Mesenchymal stem cell (in vitro differentiated cells and primary cell): ENCODE data around the gene RALGPS1.
"Not testable (repeated sequence)": the region's sequence is repeated elsewhere in the genome, so short reads cannot be mapped to it uniquely, and the experiment has no call there.

Experiments used
- DNase-seq: peaks from one replicate; pipeline ENCODE4 v3.0.0-alpha.2; 2013
- H2AFZ ChIP-seq: one replicate; pipeline ENCODE4 v1.6.1; 2013; ENCODE audit warnings: low read depth, mild to moderate bottlenecking, control low read depth, inconsistent platforms, low read length, moderate library complexity
- H2AK5ac ChIP-seq: 2 replicates; pipeline ENCODE4 v1.6.1; 2013; ENCODE audit warnings: low read length, moderate library complexity, mild to moderate bottlenecking, inconsistent platforms; ENCODE audit not compliant: severe bottlenecking
- H2BK120ac ChIP-seq: one replicate; pipeline ENCODE4 v1.6.1; 2013; ENCODE audit warnings: low read depth, mild to moderate bottlenecking, inconsistent platforms, low read length, moderate library complexity
- H2BK12ac ChIP-seq, 2 experiments: one replicate each; pipeline ENCODE4 v1.6.1; 2013; ENCODE audit warnings: inconsistent platforms in 2 of 2, low read length in 2 of 2, mild to moderate bottlenecking in 2 of 2, moderate library complexity in 2 of 2, control low read depth in 1 of 2
- H2BK15ac ChIP-seq: one replicate; pipeline ENCODE4 v1.6.1; 2013; ENCODE audit warnings: mild to moderate bottlenecking, low read depth, inconsistent platforms; ENCODE audit not compliant: poor library complexity, severe bottlenecking
- H2BK5ac ChIP-seq: 2 replicates; pipeline ENCODE4 v1.6.1; 2013; ENCODE audit warnings: low read depth, mild to moderate bottlenecking, low read length, control low read depth, inconsistent platforms; ENCODE audit not compliant: poor library complexity, severe bottlenecking
- H3K14ac ChIP-seq, 2 experiments: one replicate each; pipeline ENCODE4 v1.6.1; 2013; ENCODE audit warnings: inconsistent platforms in 2 of 2, low read length in 2 of 2, control low read depth in 1 of 2, mild to moderate bottlenecking in 1 of 2, moderate library complexity in 1 of 2
- H3K18ac ChIP-seq, 2 experiments: one replicate each; pipeline ENCODE4 v1.6.1; 2013; ENCODE audit warnings: inconsistent platforms in 2 of 2, low read length in 2 of 2, control low read depth in 1 of 2, low read depth in 1 of 2, mild to moderate bottlenecking in 1 of 2
- H3K23ac ChIP-seq, 2 experiments: one replicate each; pipeline ENCODE4 v1.6.1; 2013; ENCODE audit warnings: inconsistent platforms in 2 of 2, low read length in 2 of 2, mild to moderate bottlenecking in 2 of 2, moderate library complexity in 2 of 2, control low read depth in 1 of 2
- H3K27ac ChIP-seq: 2 replicates; pipeline ENCODE4 v1.5.1; 2013; ENCODE audit warnings: mild to moderate bottlenecking, moderate library complexity, low read length, control low read depth, inconsistent platforms; ENCODE audit not compliant: poor library complexity, severe bottlenecking
- H3K27me3 ChIP-seq, 2 experiments: 2 replicates each; pipeline versions ENCODE4 v1.6.1 to v1.7.0; 2013; ENCODE audit warnings: low read length in 2 of 2, mild to moderate bottlenecking in 2 of 2, moderate library complexity in 2 of 2, control low read depth in 1 of 2, inconsistent platforms in 1 of 2; ENCODE audit not compliant: control insufficient read depth in 1 of 2, insufficient read depth in 1 of 2
- H3K36me3 ChIP-seq, 2 experiments: 2 replicates each; pipeline versions ENCODE4 v1.6.1 to v1.7.0; 2013; ENCODE audit warnings: low read length in 2 of 2, control low read depth in 1 of 2, inconsistent platforms in 1 of 2, low read depth in 1 of 2, mild to moderate bottlenecking in 1 of 2; ENCODE audit not compliant: insufficient read depth in 2 of 2, control insufficient read depth in 1 of 2
- H3K4ac ChIP-seq, 2 experiments: one replicate each; pipeline ENCODE4 v1.6.1; 2013; ENCODE audit warnings: inconsistent platforms in 2 of 2, low read length in 2 of 2, mild to moderate bottlenecking in 2 of 2, moderate library complexity in 2 of 2, control low read depth in 1 of 2, low read depth in 1 of 2
- H3K4me1 ChIP-seq: 2 replicates; pipeline ENCODE4 v1.6.1; 2013; ENCODE audit warnings: low read depth, low read length, control low read depth; ENCODE audit not compliant: control insufficient read depth, insufficient read depth
- H3K4me2 ChIP-seq: 2 replicates; pipeline ENCODE4 v1.6.1; 2013; ENCODE audit warnings: low read length, mild to moderate bottlenecking, inconsistent platforms; ENCODE audit not compliant: poor library complexity, severe bottlenecking
- H3K4me3 ChIP-seq, 2 experiments: 2 replicates each; pipeline versions ENCODE4 v1.5.1 to v1.7.0; 2013; ENCODE audit warnings: low read length in 2 of 2, mild to moderate bottlenecking in 2 of 2, control low read depth in 1 of 2, low read depth in 1 of 2; ENCODE audit not compliant: insufficient read depth in 1 of 2
- H3K79me1 ChIP-seq: replicated peaks from 2 replicates; pipeline ENCODE4 v1.6.1; 2013; ENCODE audit warnings: mild to moderate bottlenecking, control low read depth, low read length, inconsistent platforms; ENCODE audit not compliant: poor library complexity, severe bottlenecking
- H3K9ac ChIP-seq: 2 replicates; pipeline ENCODE4 v1.7.0; 2013; ENCODE audit warnings: mild to moderate bottlenecking, low read length, moderate library complexity
- H3K9me3 ChIP-seq: 2 replicates; pipeline ENCODE4 v1.7.0; 2013; ENCODE audit warnings: mild to moderate bottlenecking, low read length; ENCODE audit not compliant: control insufficient read depth
- H4K8ac ChIP-seq: one replicate; pipeline ENCODE4 v1.6.1; 2013; ENCODE audit warnings: inconsistent platforms, mild to moderate bottlenecking, low read length, moderate library complexity
- H4K91ac ChIP-seq: one replicate; pipeline ENCODE4 v1.6.1; 2013; ENCODE audit warnings: mild to moderate bottlenecking, low read length, inconsistent platforms
- WGBS: methylation state at CpG from one replicate; pipeline ENCODE4 v1.1.7; 2013; ENCODE audit warnings: mixed read lengths; 5-methylcytosine and 5-hydroxymethylcytosine counted together

RALGPS1 gene

GRCh38 chr9:127017979-127018378 is 103.4 kb downstream of the RALGPS1 start:
- H3K4me2 ChIP-seq, H3K4me3 ChIP-seq, H2AFZ ChIP-seq, H3K4ac ChIP-seq, H2BK120ac ChIP-seq, H3K79me1 ChIP-seq, H3K4me1 ChIP-seq, DNase-seq, H3K36me3 ChIP-seq, H3K23ac ChIP-seq, H2AK5ac ChIP-seq, H3K9me3 ChIP-seq, H3K18ac ChIP-seq, H4K91ac ChIP-seq, H2BK15ac ChIP-seq, H3K27ac ChIP-seq, H3K9ac ChIP-seq, H2BK12ac ChIP-seq, H4K8ac ChIP-seq, H2BK5ac ChIP-seq, H3K14ac ChIP-seq: not testable (repeated sequence)
- peaks cover 0 to 21% of the 10 kb centered on the region in 2 experiments for H3K27me3 ChIP-seq
- WGBS = 92% methylated on average over 7 of the region's 9 CpGs

- H2BK15ac ChIP-seq = no peak overlapping the region
- H3K23ac ChIP-seq = no peak overlapping the region
- no peak overlapping the region for H2BK12ac ChIP-seq
- H2AK5ac ChIP-seq = no peak overlapping the region
- no peak overlapping the region for H2BK120ac ChIP-seq
- no peak overlapping the region for H3K27ac ChIP-seq
- H3K4me2 ChIP-seq = no peak overlapping the region
- no peak overlapping the region for H2AFZ ChIP-seq
- H2BK5ac ChIP-seq = no peak overlapping the region
- no peak overlapping the region for H3K4me3 ChIP-seq
- peaks cover 0 to 11% of the 10 kb centered on the region in 2 experiments for H3K27me3 ChIP-seq
- H3K79me1 ChIP-seq = no peaks in the 10 kb centered on the region
- no peaks in the 10 kb centered on the region for H3K36me3 ChIP-seq
- H4K91ac ChIP-seq = no peak overlapping the region
- no peak overlapping the region for H4K8ac ChIP-seq
- H3K9me3 ChIP-seq = no peaks in the 10 kb centered on the region
- H3K18ac ChIP-seq = no peak overlapping the region
- no peaks in the 10 kb centered on the region for H3K4me1 ChIP-seq
- no peak overlapping the region for H3K4ac ChIP-seq
- H3K14ac ChIP-seq = no peak overlapping the region
- WGBS = 100% methylated on average over 1 of the region's 2 CpGs
- no peak overlapping the region for H3K9ac ChIP-seq
- no peak for DNase-seq
These were observed 104.4 kb downstream of the RALGPS1 start for GRCh38 chr9:127018935-127019334.

- Histone ChIP-seq H2BK12ac (no peak overlapping the region), H2AFZ (no peak overlapping the region), H3K4ac (no peak overlapping the region), H4K8ac (no peak overlapping the region), H3K4me1 (no peaks in the 10 kb centered on the region), H2BK15ac (no peak overlapping the region), H3K27ac (no peak overlapping the region), H3K4me3 (no peak overlapping the region), H3K9me3 (no peaks in the 10 kb centered on the region), H3K79me1 (no peaks in the 10 kb centered on the region), H3K9ac (no peak overlapping the region), H3K14ac (no peak overlapping the region), H3K27me3 (peaks cover 0 to 4% of the 10 kb centered on the region in 2 experiments), H3K23ac (no peak overlapping the region), H3K36me3 (no peaks in the 10 kb centered on the region), H2BK5ac (no peak overlapping the region), H3K4me2 (no peak overlapping the region), H2BK120ac (no peak overlapping the region), H2AK5ac (no peak overlapping the region), H4K91ac (no peak overlapping the region), H3K18ac (no peak overlapping the region)
- no peak for DNase-seq
- 93% methylated on average over 4 of the region's 4 CpGs for WGBS
These were observed 105.6 kb downstream of the RALGPS1 start for GRCh38 chr9:127020036-127020801.

GRCh38 chr9:127020802-127021078 is 106.2 kb downstream of the RALGPS1 start:
- no peak overlapping the region for H2AK5ac ChIP-seq
- no peak overlapping the region for H2BK5ac ChIP-seq
- no peak overlapping the region for H3K14ac ChIP-seq
- no peak overlapping the region for H3K4me3 ChIP-seq
- peaks cover 0 to 4% of the 10 kb centered on the region in 2 experiments for H3K27me3 ChIP-seq
- no peak overlapping the region for H3K4ac ChIP-seq
- DNase-seq = no peak
- H2BK15ac ChIP-seq = no peak overlapping the region
- no peak overlapping the region for H3K27ac ChIP-seq
- no peak overlapping the region for H4K91ac ChIP-seq
- H3K9ac ChIP-seq = no peak overlapping the region
- no peaks in the 10 kb centered on the region for H3K4me1 ChIP-seq
- H3K79me1 ChIP-seq = no peaks in the 10 kb centered on the region
- no peak overlapping the region for H2AFZ ChIP-seq
- no peaks in the 10 kb centered on the region for H3K9me3 ChIP-seq
- H4K8ac ChIP-seq = no peak overlapping the region
- H2BK12ac ChIP-seq = no peak overlapping the region
- no peak overlapping the region for H3K18ac ChIP-seq
- H3K4me2 ChIP-seq = no peak overlapping the region
- H3K23ac ChIP-seq = no peak overlapping the region
- H2BK120ac ChIP-seq = no peak overlapping the region
- H3K36me3 ChIP-seq = no peaks in the 10 kb centered on the region
